SK-N-SH (cell line): Measurements from ENCODE around the gene SDS. TPM values are rescaled to one million over a fixed set of nuclear protein-coding genes. Genes with fewer than 3 reads are reported as not detected.

Source experiments
- CTCF ChIA-PET: fragments of 300-600, 350-600 bp; formaldehyde crosslinking; extraction: SDS; loops from one replicate; lab custom pipeline; 2021; lab: Yijun Ruan, JAX
- POLR2A ChIA-PET: fragments of 350-600 bp; sonication (Branson Sonifier 250); formaldehyde crosslinking; extraction: SDS; loops from one replicate; lab custom pipeline; 2020; ENCODE audit warnings: antibody characterized with exemption, inconsistent platforms; lab: Yijun Ruan, JAX
- DNase-seq: peaks from one replicate; pipeline ENCODE4 v3.0.0; 2012
- H2AFZ ChIP-seq: fragments of 200-600 bp; sonication (generic); 2 replicates; pipeline ENCODE4 v1.8.1; 2016; ENCODE audit warnings: antibody characterized with exemption, mild to moderate bottlenecking, low read depth
- H3F3A ChIP-seq: fragments of 200-600 bp; sonication (generic); replicated peaks from 2 replicates; pipeline ENCODE3; 2016; ENCODE audit warnings: antibody characterized with exemption, mild to moderate bottlenecking; ENCODE audit not compliant: insufficient read depth
- H3K27ac ChIP-seq, 2 experiments: fragments of 200-500 bp in 1 of 2; fragments of 200-600 bp in 1 of 2; sonication (Bioruptor generic) in 1 of 2; sonication (generic), shearing (Covaris generic) in 1 of 2; 2 replicates each; pipeline versions ENCODE4 v1.5.1 to v1.6.1; 2014 to 2016; ENCODE audit warnings: low read depth in 2 of 2, inconsistent platforms in 1 of 2, low read length in 1 of 2, mild to moderate bottlenecking in 1 of 2, mixed read lengths in 1 of 2
- H3K27me3 ChIP-seq: fragments of 200-600 bp; sonication (generic), shearing (Covaris generic); 2 replicates; pipeline ENCODE4 v1.6.1; 2016; ENCODE audit warnings: mixed run types; ENCODE audit not compliant: insufficient read depth
- H3K36me3 ChIP-seq, 2 experiments: fragments of 200-500 bp in 1 of 2; fragments of 200-600 bp in 1 of 2; sonication (Bioruptor generic) in 1 of 2; sonication (generic) in 1 of 2; replicated peaks in 1 of 2; 2 replicates each; pipeline versions ENCODE3 to v1.5.1; 2014 to 2016; ENCODE audit warnings: low read length in 1 of 2, mild to moderate bottlenecking in 1 of 2; ENCODE audit not compliant: insufficient read depth in 2 of 2, control insufficient read depth in 1 of 2
- H3K4me1 ChIP-seq, 2 experiments: fragments of 200-500 bp in 1 of 2; fragments of 200-600 bp in 1 of 2; sonication (Bioruptor generic) in 1 of 2; sonication (generic), shearing (Covaris generic) in 1 of 2; 2 replicates each; pipeline versions ENCODE4 v1.5.1 to v1.6.1; 2014 to 2016; ENCODE audit warnings: low read depth in 1 of 2, low read length in 1 of 2, mixed run types in 1 of 2; ENCODE audit not compliant: insufficient read depth in 2 of 2, control insufficient read depth in 1 of 2
- H3K4me2 ChIP-seq: fragments of 200-600 bp; sonication (generic), shearing (Covaris generic); 2 replicates; pipeline ENCODE4 v1.6.1; 2017; ENCODE audit warnings: mixed run types
- H3K4me3 ChIP-seq, 2 experiments: fragments of 200-500 bp in 1 of 2; fragments of 200-600 bp in 1 of 2; sonication (Bioruptor generic) in 1 of 2; sonication (generic), shearing (Covaris generic) in 1 of 2; 2 replicates each; pipeline versions ENCODE4 v1.5.1 to v1.8.1; 2014 to 2016; ENCODE audit warnings: low read depth in 2 of 2, inconsistent platforms in 1 of 2, low read length in 1 of 2, mild to moderate bottlenecking in 1 of 2, mixed read lengths in 1 of 2, moderate library complexity in 1 of 2
- H3K79me2 ChIP-seq: fragments of 200-600 bp; sonication (generic); 2 replicates; pipeline ENCODE4 v1.8.1; 2017; ENCODE audit warnings: mild to moderate bottlenecking; ENCODE audit not compliant: insufficient read depth
- H3K9ac ChIP-seq: fragments of 200-600 bp; sonication (generic); 2 replicates; pipeline ENCODE4 v1.6.1; 2017; ENCODE audit warnings: mixed run types
- H3K9me2 ChIP-seq: fragments of 200-600 bp; sonication (generic); 2 replicates; pipeline ENCODE4 v1.6.1; 2017; ENCODE audit warnings: mixed run types
- H3K9me3 ChIP-seq: fragments of 200-600 bp; sonication (generic); 2 replicates; pipeline ENCODE4 v1.6.1; 2017; ENCODE audit warnings: mixed run types, mild to moderate bottlenecking, moderate library complexity
- H4K20me1 ChIP-seq: fragments of 200-600 bp; sonication (generic); 2 replicates; pipeline ENCODE4 v1.6.1; 2017; ENCODE audit warnings: mild to moderate bottlenecking, mixed run types; ENCODE audit not compliant: insufficient read depth
- CHD2 ChIP-seq: fragments of 150-350 bp; IDR thresholded peaks from 2 replicates; pipeline ENCODE4 v1.6.1; 2018; ENCODE audit warnings: low read length; ENCODE audit not compliant: partially characterized antibody
- ELF1 ChIP-seq: IDR thresholded peaks from 2 replicates; pipeline ENCODE4 v1.4.0; 2012
- EZH2phosphoT487 ChIP-seq: fragments of 200-600 bp; sonication (generic); IDR thresholded peaks from 2 replicates; pipeline ENCODE4 v1.6.1; 2017; ENCODE audit warnings: low read depth, mixed run types, mild to moderate bottlenecking, antibody characterized with exemption, moderate library complexity, borderline replicate concordance
- FOSL2 ChIP-seq: IDR thresholded peaks from 2 replicates; pipeline ENCODE4 v1.4.0; 2012; ENCODE audit warnings: low read depth, mild to moderate bottlenecking, moderate library complexity, borderline replicate concordance
- JUND ChIP-seq: IDR thresholded peaks from 2 replicates; pipeline ENCODE4 v1.4.0; 2012
- PBX3 ChIP-seq: IDR thresholded peaks from 2 replicates; pipeline ENCODE4; 2012
- REST ChIP-seq: IDR thresholded peaks from 2 replicates; pipeline ENCODE4 v1.6.1; 2012; ENCODE audit warnings: mild to moderate bottlenecking, low read depth, low read length, moderate library complexity
- RXRA ChIP-seq: IDR thresholded peaks from 2 replicates; pipeline ENCODE4 v1.4.0; 2012; ENCODE audit warnings: low read depth, mild to moderate bottlenecking, borderline replicate concordance
- TAF1 ChIP-seq: IDR thresholded peaks from 2 replicates; pipeline ENCODE4 v1.6.1; 2012; ENCODE audit warnings: low read depth, mild to moderate bottlenecking, low read length, moderate library complexity, borderline replicate concordance
- USF2 ChIP-seq: fragments of 150-350 bp; IDR thresholded peaks from 2 replicates; pipeline ENCODE4 v1.6.1; 2017; ENCODE audit warnings: antibody characterized with exemption, low read length, low read depth, borderline replicate concordance
- WGBS: methylation state at CpG from one replicate; pipeline ENCODE4 v1.1.6; 2017; ENCODE audit warnings: low lambda C conversion rate; 5-methylcytosine and 5-hydroxymethylcytosine counted together
- polyA plus RNA-seq, 3 experiments: library from polyadenylated mRNA; depleted of rRNA; stranded (reverse); fragments of >200 nt; gene quantifications; 2 replicates each; pipeline ENCODE4 v1.2.3, GENCODE V29; 2012

Gene SDS
- polyA plus RNA-seq, 1 of the 3 experiments (the other 2 are of a cell fraction) = 0.08 TPM

GRCh38 chr12:113422886-113423669 lies 19.4 kb upstream of the SDS start:
- Histone ChIP-seq H3K9me3 (no peaks in the 10 kb centered on the region), H3K4me2 (peak overlapping the region; percentile 98), H3K9me2 (no peaks in the 10 kb centered on the region), H3K9ac (peak overlapping the region; percentile 90), H3F3A (no peaks in the 10 kb centered on the region), H3K4me1 (peaks cover 0 to 5% of the 10 kb centered on the region in 2 experiments; a peak in 1 of 4 replicates), H4K20me1 (no peaks in the 10 kb centered on the region), H3K79me2 (peaks cover 10% of the 10 kb centered on the region), H3K4me3 (peak overlapping the region; percentile 54 to 73), H3K27ac (peak overlapping the region in 1 of 2 experiments; percentile 64; a peak in 3 of 4 replicates), H3K36me3 (no peaks in the 10 kb centered on the region), H2AFZ (no peak overlapping the region), H3K27me3 (no peaks in the 10 kb centered on the region)
- DNase-seq = no peak
- 80% methylated on average over 6 of the region's 6 CpGs for WGBS
- ChIA-PET CTCF (interaction anchor here (1.5 to 4.7 kb wide), 2 partner anchors 201 to 227 kb away, joined by 3 to 42 read pairs; partner anchors contain the start of gene TPCN1), POLR2A (interaction anchor here (0.5 to 1.0 kb wide), 2 partner anchors 34 to 88 kb away, joined by 3 read pairs; partner anchors contain the start of gene SLC8B1)
- TF ChIP-seq PBX3 (no peak), RXRA (no peak), TAF1 (no peak), EZH2phosphoT487 (no peak), ELF1 (no peak), CHD2 (no peak), REST (no peak), USF2 (no peak), JUND (no peak), FOSL2 (no peak)
